ENCODE results near the gene RNF144A.

DNA sequence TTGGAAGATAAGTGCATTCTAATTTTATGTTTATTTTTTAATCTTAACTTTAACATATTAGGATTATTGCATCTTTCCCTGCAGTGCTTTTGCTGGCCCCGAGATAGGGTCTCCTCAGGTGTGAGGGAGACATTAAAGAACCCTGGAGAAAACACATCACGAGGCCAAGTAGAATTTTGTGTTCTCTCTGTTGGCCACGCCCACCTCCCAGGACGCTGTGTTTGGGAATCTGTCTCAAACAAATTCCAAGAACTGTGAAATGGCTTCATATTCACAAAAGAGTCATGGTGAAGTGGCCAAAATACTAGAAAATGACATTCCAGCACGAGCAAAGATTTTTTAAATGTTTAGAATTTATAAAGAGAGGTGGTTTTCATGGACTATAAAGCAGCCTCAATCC, 27.3 kb downstream of the RNF144A start:
- TF ChIP-seq, protein P1, sequence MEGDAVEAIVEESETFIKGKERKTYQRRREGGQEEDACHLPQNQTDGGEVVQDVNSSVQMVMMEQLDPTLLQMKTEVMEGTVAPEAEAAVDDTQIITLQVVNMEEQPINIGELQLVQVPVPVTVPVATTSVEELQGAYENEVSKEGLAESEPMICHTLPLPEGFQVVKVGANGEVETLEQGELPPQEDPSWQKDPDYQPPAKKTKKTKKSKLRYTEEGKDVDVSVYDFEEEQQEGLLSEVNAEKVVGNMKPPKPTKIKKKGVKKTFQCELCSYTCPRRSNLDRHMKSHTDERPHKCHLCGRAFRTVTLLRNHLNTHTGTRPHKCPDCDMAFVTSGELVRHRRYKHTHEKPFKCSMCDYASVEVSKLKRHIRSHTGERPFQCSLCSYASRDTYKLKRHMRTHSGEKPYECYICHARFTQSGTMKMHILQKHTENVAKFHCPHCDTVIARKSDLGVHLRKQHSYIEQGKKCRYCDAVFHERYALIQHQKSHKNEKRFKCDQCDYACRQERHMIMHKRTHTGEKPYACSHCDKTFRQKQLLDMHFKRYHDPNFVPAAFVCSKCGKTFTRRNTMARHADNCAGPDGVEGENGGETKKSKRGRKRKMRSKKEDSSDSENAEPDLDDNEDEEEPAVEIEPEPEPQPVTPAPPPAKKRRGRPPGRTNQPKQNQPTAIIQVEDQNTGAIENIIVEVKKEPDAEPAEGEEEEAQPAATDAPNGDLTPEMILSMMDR (IDR thresholded peaks at IDR 0.05) = no peak
- no peak for TF ChIP-seq POLR2A (IDR thresholded peaks at IDR 0.05)
- no peak for TF ChIP-seq POLR2AphosphoS5 (IDR thresholded peaks at IDR 0.05)
